HEK293T (cell line): Measurements from ENCODE around the gene PSENEN.

Experiments
- BHLHE40 ChIP-seq: fragments of 450-650 bp; IDR thresholded peaks from 2 replicates; pipeline ENCODE4 v1.6.1; 2016; ENCODE audit warnings: mild to moderate bottlenecking, moderate library complexity, borderline replicate concordance
- FOXA1 ChIP-seq: fragments of 450-650 bp; IDR thresholded peaks from 2 replicates; pipeline ENCODE4 v1.6.1; 2016; ENCODE audit warnings: mild to moderate bottlenecking
- FOXK2 ChIP-seq: fragments of 450-650 bp; IDR thresholded peaks from 2 replicates; pipeline ENCODE4 v1.6.1; 2016; ENCODE audit warnings: mild to moderate bottlenecking
- FOXM1 ChIP-seq: fragments of 450-650 bp; IDR thresholded peaks from 2 replicates; pipeline ENCODE4 v1.6.1; 2017; ENCODE audit warnings: mild to moderate bottlenecking, borderline replicate concordance
- HDGF ChIP-seq: fragments of 450-650 bp; IDR thresholded peaks from 2 replicates; pipeline ENCODE4 v1.6.1; 2017; ENCODE audit warnings: antibody characterized with exemption, borderline replicate concordance
- SP1 ChIP-seq: fragments of 450-650 bp; IDR thresholded peaks from 2 replicates; pipeline ENCODE4 v1.6.1; 2017
- SUZ12 ChIP-seq: fragments of 450-650 bp; IDR thresholded peaks from 2 replicates; pipeline ENCODE4 v1.6.1; 2016; ENCODE audit warnings: mild to moderate bottlenecking

GRCh38 chr19:35760711-35761349 is 15.4 kb downstream of the PSENEN start:
- TF ChIP-seq FOXM1 (no peak), FOXA1 (no peak), SP1 (no peak), FOXK2 (no peak), BHLHE40 (no peak), SUZ12 (no peak), HDGF (no peak)
